HFF-Myc (cell line): ENCODE measurements around the gene ATP2A3.
A peak's percentile ranks its signal among the peaks of the same experiment; 100 is the strongest.

Experiments used
- DNase-seq: peaks from one replicate; pipeline ENCODE4 v3.0.0-alpha.2; 2011; ENCODE audit warnings: low read depth; ENCODE audit errors: extremely low read depth
- H3K4me3 ChIP-seq: replicated peaks from 2 replicates; pipeline ENCODE4 v1.5.1; 2011; ENCODE audit warnings: low read depth, mild to moderate bottlenecking, control low read depth, low read length
- TF ChIP-seq, protein P1 (sequence below): IDR thresholded peaks from 2 replicates; pipeline ENCODE4 v1.5.1; 2012; ENCODE audit warnings: mild to moderate bottlenecking, low read depth, low read length, control low read depth; ENCODE audit errors: missing control alignments

The ATP2A3 gene

DNA sequence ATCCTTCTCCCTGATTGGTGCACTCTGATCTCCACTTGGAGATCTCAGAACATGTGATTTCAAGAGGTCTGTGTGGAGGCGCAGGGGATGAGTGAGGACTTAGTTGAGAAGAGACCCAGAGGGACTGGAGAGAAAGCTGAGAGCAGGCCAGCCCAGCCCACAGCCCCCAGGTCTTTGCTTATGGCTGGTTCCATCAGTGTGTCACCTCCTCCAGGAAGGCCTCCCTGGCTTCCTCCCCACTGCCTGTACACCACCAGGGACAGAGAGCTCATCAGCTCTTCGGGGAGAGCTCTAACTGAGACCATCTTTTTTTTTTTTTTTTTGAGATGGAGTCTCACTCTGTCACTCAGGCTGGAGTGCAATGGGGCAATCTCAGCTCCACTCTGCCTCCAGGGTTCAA is 51.4 kb downstream of the ATP2A3 start:
- H3K4me3 ChIP-seq: no peak overlapping the region
- TF ChIP-seq, protein P1, sequence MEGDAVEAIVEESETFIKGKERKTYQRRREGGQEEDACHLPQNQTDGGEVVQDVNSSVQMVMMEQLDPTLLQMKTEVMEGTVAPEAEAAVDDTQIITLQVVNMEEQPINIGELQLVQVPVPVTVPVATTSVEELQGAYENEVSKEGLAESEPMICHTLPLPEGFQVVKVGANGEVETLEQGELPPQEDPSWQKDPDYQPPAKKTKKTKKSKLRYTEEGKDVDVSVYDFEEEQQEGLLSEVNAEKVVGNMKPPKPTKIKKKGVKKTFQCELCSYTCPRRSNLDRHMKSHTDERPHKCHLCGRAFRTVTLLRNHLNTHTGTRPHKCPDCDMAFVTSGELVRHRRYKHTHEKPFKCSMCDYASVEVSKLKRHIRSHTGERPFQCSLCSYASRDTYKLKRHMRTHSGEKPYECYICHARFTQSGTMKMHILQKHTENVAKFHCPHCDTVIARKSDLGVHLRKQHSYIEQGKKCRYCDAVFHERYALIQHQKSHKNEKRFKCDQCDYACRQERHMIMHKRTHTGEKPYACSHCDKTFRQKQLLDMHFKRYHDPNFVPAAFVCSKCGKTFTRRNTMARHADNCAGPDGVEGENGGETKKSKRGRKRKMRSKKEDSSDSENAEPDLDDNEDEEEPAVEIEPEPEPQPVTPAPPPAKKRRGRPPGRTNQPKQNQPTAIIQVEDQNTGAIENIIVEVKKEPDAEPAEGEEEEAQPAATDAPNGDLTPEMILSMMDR: no peak
- no peak for DNase-seq

DNA sequence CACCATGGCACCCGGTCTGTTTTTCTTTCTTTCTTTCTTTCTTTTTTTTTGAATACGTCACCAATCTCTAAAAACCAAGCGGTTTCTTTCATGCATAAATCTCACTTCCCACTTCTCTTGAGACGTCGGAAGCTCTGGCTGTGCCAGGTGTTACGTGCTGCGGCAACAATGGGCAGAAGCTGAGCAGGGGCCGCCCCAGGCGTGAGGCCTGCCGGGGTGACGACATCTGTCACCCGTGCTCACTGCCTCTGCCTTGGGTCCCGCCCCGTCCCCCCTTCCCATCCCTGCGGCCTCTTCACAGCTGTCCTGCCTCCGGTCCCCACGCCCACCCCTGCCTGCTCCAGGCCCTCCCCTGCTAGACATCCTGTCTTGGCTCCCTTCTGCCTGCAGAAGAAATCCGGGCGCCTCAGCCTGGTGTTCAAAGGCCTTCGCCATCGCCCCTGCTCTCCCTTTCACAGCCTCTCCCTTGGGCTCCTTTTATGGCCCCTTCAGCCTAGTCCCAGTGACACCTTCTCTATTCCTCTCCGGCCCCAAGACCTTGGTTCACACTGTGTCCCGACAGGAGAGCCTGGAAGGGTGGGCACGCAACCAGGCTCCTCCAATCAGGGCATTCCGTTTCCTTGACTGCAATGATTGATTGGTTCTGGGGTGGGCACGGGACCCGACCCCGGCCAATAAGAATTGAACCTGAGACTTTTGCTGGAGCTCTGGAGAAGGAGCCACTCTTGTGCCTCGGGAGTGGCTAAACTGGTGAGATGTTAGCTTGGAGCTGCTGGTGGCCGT is 52.8 kb downstream of the ATP2A3 start:
- no peak overlapping the region for H3K4me3 ChIP-seq
- no peak for DNase-seq
- TF ChIP-seq, protein P1: no peak

DNA sequence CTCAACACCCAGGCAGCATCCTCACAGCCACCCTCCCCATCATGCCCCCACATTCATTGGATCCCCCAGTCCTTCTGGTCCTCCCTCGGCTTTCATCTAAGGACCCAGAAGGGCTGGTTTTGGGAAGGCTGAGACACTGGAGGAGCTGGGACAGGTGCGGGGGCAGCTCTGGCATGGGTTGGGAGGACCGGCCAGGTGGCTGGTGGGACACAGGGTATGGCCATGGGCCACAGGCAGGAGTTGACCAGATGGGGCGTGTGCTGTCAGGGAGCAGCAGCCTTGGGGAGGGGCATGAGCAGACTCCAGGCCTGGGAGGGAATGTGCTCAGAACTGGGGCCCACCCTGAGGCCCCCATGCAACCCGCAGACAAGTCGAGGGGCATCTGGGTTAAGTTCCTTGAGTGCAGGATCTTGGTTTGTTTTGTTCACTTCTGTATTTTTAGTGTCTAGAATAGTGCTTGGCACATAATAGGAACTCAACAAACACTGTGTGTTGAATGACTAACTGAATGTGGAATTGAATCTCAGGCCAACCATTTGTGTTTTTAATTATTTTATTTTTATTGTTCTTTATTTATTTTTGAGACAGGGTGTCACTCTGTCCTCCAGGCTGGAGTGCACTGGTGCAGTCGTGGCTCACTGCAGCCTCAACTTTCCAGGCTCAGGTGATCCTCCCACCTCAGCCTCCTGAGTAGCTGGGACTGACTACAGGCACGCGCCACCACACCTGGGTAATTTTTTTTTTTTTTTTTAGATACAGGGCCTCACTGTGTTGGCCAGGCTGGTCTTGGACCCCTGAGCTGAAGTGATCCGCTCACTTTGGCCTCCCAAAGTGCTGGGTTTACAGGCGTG is 53.6 kb downstream of the ATP2A3 start:
- no peak overlapping the region for H3K4me3 ChIP-seq
- no peak for DNase-seq
- TF ChIP-seq, protein P1: no peak

- DNase-seq: no peak
- TF ChIP-seq, protein P1: no peak
- no peak overlapping the region for H3K4me3 ChIP-seq
Observed at GRCh38 chr17:3909257-3909656, 55.0 kb downstream of the ATP2A3 start.

- TF ChIP-seq, protein P1: peak; percentile 25
- DNase-seq: no peak
- H3K4me3 ChIP-seq: no peak overlapping the region
Observed at GRCh38 chr17:3907483-3908216, 56.6 kb downstream of the ATP2A3 start.

DNA sequence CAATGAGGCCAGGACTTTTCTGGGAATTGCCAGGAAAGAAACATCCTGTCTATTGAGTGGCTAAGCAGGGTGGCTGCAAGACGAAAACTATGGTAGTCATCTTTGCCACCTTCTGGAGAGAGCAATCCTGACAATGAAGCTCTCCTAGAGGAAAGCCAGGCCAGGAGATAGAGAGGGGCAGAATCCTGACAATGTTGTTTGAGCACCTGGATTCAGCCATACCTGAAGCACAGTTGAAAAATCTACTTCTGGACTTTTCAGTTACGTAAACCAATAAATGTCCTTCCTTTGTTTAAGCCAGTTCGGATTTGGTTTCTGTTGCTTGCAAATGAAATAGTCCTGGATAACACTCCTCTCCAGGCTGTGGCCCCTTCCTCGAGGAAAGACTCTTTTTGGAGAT is 57.4 kb downstream of the ATP2A3 start:
- TF ChIP-seq, protein P1: no peak
- no peak overlapping the region for H3K4me3 ChIP-seq
- DNase-seq: no peak
